C4-2B (cell line): Measurements from ENCODE around the gene CFAP410.
"Not testable (repeated sequence)": the region's sequence is repeated elsewhere in the genome, so short reads cannot be mapped to it uniquely, and the experiment has no call there.

Experiments
- H3K27ac ChIP-seq: fragments of 450-650 bp; 2 replicates; pipeline ENCODE4 v1.5.1; 2017
- CTCF ChIP-seq: fragments of 450-650 bp; conservative IDR thresholded peaks from 2 replicates; pipeline ENCODE4 v1.5.1; 2017; ENCODE audit warnings: mild to moderate bottlenecking
- ZFX ChIP-seq: fragments of 450-650 bp; IDR thresholded peaks from 2 replicates; pipeline ENCODE4 v1.6.1; 2017

The CFAP410 gene

GRCh38 chr21:44366586-44367211, 27.5 kb upstream of the CFAP410 start:
- no peak overlapping the region for H3K27ac ChIP-seq
- TF ChIP-seq ZFX (no peak), CTCF (no peak)

GRCh38 chr21:44365967-44366585, 26.9 kb upstream of the CFAP410 start:
- TF ChIP-seq ZFX = no peak
- TF ChIP-seq CTCF = no peak
- no peak overlapping the region for H3K27ac ChIP-seq

- no peak for TF ChIP-seq CTCF
- TF ChIP-seq ZFX = no peak
- H3K27ac ChIP-seq = no peak overlapping the region
These were observed 26.2 kb upstream of the CFAP410 start for GRCh38 chr21:44365251-44365966.

- TF ChIP-seq ZFX (no peak), CTCF (no peak)
These were observed 25.2 kb upstream of the CFAP410 start for GRCh38 chr21:44364151-44365053.

GRCh38 chr21:44363278-44363677, 24.1 kb upstream of the CFAP410 start:
- H3K27ac ChIP-seq = no peak overlapping the region
- TF ChIP-seq CTCF = no peak
- no peak for TF ChIP-seq ZFX

More at GRCh38 chr21:44364151-44365053, 25.2 kb upstream of the CFAP410 start:
- H3K27ac ChIP-seq = no peak overlapping the region

- H3K27ac ChIP-seq = not testable (repeated sequence)
These were observed 22.7 kb upstream of the CFAP410 start for GRCh38 chr21:44361903-44362302.

- H3K27ac ChIP-seq = no peak overlapping the region
These were observed 21.0 kb upstream of the CFAP410 start for GRCh38 chr21:44360159-44360558.

More at GRCh38 chr21:44360159-44360558, 21.0 kb upstream of the CFAP410 start:
- TF ChIP-seq CTCF = no peak
- TF ChIP-seq ZFX = no peak
